ENCODE measurements around the gene PIK3C2G.

The PIK3C2G gene

GRCh38 chr12:18257251-18257650 is 4.1 kb upstream of the PIK3C2G start:
- no peaks in the 10 kb centered on the region for H3K27me3 ChIP-seq (ENCODE audit: insufficient read depth, low read length)
- no peak overlapping the region for H3K27ac ChIP-seq (ENCODE audit: low read length)
- no peaks in the 10 kb centered on the region for H3K36me3 ChIP-seq (ENCODE audit: insufficient read depth, low read depth, low read length)
- H3K9ac ChIP-seq (ENCODE audit: low read depth, low read length), result no peak overlapping the region
- no peak overlapping the region for H3K4me3 ChIP-seq (ENCODE audit: low read length)
- H3K9me3 ChIP-seq (ENCODE audit: insufficient read depth, low read depth, low read length), result no peaks in the 10 kb centered on the region
- H3K4me1 ChIP-seq (ENCODE audit: insufficient read depth, low read length), result 0 out of 2 replicates have a peak, but pooled peaks cover 2% of the 10 kb centered on the region

DNA sequence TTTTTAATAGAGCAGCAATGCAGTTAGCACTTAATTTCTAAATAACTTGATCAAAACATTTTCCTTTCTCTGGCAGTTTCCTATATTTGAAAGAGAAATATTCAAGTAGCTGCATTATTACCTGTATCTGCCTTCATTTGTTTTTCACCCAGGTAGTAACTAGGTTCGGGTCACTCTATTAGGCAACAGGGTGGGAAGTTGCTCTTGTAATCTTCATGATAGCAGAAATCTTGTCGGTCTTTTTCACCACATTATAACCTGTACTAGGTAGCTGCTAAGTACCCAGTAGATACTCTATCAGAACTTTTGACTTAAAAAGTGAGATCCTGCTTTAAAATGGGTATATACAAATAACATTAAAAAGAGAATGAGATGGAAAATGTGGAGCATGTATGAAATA is 2.4 kb upstream of the PIK3C2G start:
- no peaks in the 10 kb centered on the region for H3K9me3 ChIP-seq (ENCODE audit: insufficient read depth, low read depth, low read length)
- H3K4me3 ChIP-seq (ENCODE audit: low read length), result no peak overlapping the region
- H3K36me3 ChIP-seq (ENCODE audit: insufficient read depth, low read depth, low read length), result no peaks in the 10 kb centered on the region
- H3K27ac ChIP-seq (ENCODE audit: low read length), result no peak overlapping the region
- 0 out of 2 replicates have a peak, but pooled peaks cover 2% of the 10 kb centered on the region for H3K4me1 ChIP-seq (ENCODE audit: insufficient read depth, low read length)
- H3K9ac ChIP-seq (ENCODE audit: low read depth, low read length), result no peak overlapping the region
- H3K27me3 ChIP-seq (ENCODE audit: insufficient read depth, low read length), result no peaks in the 10 kb centered on the region

DNA sequence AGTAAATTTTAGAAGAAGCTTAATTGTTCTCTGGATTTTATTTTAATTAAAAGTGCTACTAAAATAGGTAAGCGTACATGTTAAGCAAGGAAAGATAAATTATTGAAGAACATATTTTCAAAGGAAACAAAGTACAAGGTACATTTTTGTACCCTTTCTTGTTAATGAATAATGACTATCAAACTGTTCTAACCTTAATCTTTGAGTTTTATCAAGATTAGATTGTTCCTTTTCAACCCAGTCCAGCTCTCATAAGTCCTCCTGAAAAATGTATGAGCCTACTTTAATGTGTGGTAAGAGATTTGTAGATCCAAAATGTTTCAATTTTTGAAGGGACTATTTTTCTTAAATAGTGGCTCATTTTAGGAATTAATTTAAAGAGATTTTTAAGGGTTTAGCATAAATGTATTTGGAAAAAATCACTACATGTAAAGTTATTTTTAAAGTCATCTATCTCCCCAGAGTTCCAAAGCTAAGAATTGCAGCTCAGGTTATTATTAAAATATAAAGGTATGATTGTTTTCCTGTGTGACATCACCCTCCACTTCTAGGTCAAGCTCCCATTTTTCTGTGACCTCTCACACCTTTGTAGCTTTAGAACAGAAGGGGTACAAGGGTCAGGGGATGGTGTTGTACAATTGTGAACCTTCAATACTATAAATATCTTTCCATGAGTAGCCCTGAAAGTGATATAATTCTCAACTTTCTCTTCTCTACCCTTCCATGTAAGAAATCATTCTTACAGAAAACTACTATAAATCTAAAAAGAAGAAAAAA is 1.2 kb upstream of the PIK3C2G start:
- Histone ChIP-seq H3K4me3 (ENCODE audit: low read length) (no peak overlapping the region), H3K4me1 (ENCODE audit: insufficient read depth, low read length) (0 out of 2 replicates have a peak, but pooled peaks cover 2% of the 10 kb centered on the region), H3K9me3 (ENCODE audit: insufficient read depth, low read depth, low read length) (no peaks in the 10 kb centered on the region), H3K27me3 (ENCODE audit: insufficient read depth, low read length) (no peaks in the 10 kb centered on the region), H3K9ac (ENCODE audit: low read depth, low read length) (no peak overlapping the region), H3K27ac (ENCODE audit: low read length) (no peak overlapping the region), H3K36me3 (ENCODE audit: insufficient read depth, low read depth, low read length) (no peaks in the 10 kb centered on the region)

- 0 out of 2 replicates have a peak, but pooled peaks cover 2% of the 10 kb centered on the region for H3K4me1 ChIP-seq (ENCODE audit: insufficient read depth, low read length)
- no peaks in the 10 kb centered on the region for H3K36me3 ChIP-seq (ENCODE audit: insufficient read depth, low read depth, low read length)
- no peak overlapping the region for H3K9ac ChIP-seq (ENCODE audit: low read depth, low read length)
- no peak overlapping the region for H3K4me3 ChIP-seq (ENCODE audit: low read length)
- H3K9me3 ChIP-seq (ENCODE audit: insufficient read depth, low read depth, low read length), result no peaks in the 10 kb centered on the region
- no peaks in the 10 kb centered on the region for H3K27me3 ChIP-seq (ENCODE audit: insufficient read depth, low read length)
- H3K27ac ChIP-seq (ENCODE audit: low read length), result no peak overlapping the region
These were observed 588 bp downstream of the PIK3C2G start for GRCh38 chr12:18261906-18262305.

- no peak overlapping the region for H3K4me3 ChIP-seq (ENCODE audit: low read length)
- no peaks in the 10 kb centered on the region for H3K36me3 ChIP-seq (ENCODE audit: insufficient read depth, low read depth, low read length)
- H3K27ac ChIP-seq (ENCODE audit: low read length), result no peak overlapping the region
- H3K4me1 ChIP-seq (ENCODE audit: insufficient read depth, low read length), result 0 out of 2 replicates have a peak, but pooled peaks cover 2% of the 10 kb centered on the region
- no peaks in the 10 kb centered on the region for H3K9me3 ChIP-seq (ENCODE audit: insufficient read depth, low read depth, low read length)
- H3K27me3 ChIP-seq (ENCODE audit: insufficient read depth, low read length), result no peaks in the 10 kb centered on the region
- H3K9ac ChIP-seq (ENCODE audit: low read depth, low read length), result no peak overlapping the region
These were observed 1.2 kb downstream of the PIK3C2G start for GRCh38 chr12:18262514-18262913.

DNA sequence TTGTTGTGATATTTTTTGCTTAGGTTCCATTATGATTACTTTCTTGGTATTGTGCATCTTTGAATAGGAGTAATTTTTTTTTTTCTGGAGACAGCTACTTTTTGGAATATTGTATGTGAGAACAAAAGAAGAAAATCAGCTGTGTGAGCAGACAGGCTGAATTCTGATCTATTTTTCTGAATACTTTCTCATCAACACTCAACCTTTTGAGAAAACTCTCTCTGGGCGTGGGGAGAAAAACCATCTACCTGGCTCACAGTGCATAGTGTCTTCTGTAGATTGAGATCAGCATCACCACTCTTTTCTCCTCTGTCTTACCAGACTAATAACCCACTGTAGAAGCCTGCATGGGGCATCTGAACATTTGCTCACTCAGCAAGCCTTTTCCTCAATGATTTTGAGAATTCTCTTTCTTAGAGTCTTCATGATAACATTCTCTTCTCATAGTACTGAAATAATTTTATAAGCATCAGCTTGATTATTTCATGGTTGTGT is 3.3 kb downstream of the PIK3C2G start:
- Histone ChIP-seq H3K27me3 (ENCODE audit: insufficient read depth, low read length) (no peaks in the 10 kb centered on the region), H3K9ac (ENCODE audit: low read depth, low read length) (no peak overlapping the region), H3K4me1 (ENCODE audit: insufficient read depth, low read length) (0 out of 2 replicates have a peak, but pooled peaks cover 2% of the 10 kb centered on the region), H3K36me3 (ENCODE audit: insufficient read depth, low read depth, low read length) (no peaks in the 10 kb centered on the region), H3K9me3 (ENCODE audit: insufficient read depth, low read depth, low read length) (no peaks in the 10 kb centered on the region), H3K4me3 (ENCODE audit: low read length) (no peak overlapping the region), H3K27ac (ENCODE audit: low read length) (no peak overlapping the region)

GRCh38 chr12:18267427-18268099 is 6.2 kb downstream of the PIK3C2G start:
- Histone ChIP-seq H3K4me3 (ENCODE audit: low read length) (no peak overlapping the region), H3K4me1 (ENCODE audit: insufficient read depth, low read length) (no peaks in the 10 kb centered on the region), H3K36me3 (ENCODE audit: insufficient read depth, low read depth, low read length) (no peaks in the 10 kb centered on the region), H3K9ac (ENCODE audit: low read depth, low read length) (no peak overlapping the region), H3K9me3 (ENCODE audit: insufficient read depth, low read depth, low read length) (no peaks in the 10 kb centered on the region), H3K27ac (ENCODE audit: low read length) (no peak overlapping the region), H3K27me3 (ENCODE audit: insufficient read depth, low read length) (no peaks in the 10 kb centered on the region)

- H3K9me3 ChIP-seq (ENCODE audit: insufficient read depth, low read depth, low read length), result no peaks in the 10 kb centered on the region
- no peaks in the 10 kb centered on the region for H3K27me3 ChIP-seq (ENCODE audit: insufficient read depth, low read length)
- no peaks in the 10 kb centered on the region for H3K4me1 ChIP-seq (ENCODE audit: insufficient read depth, low read length)
- H3K9ac ChIP-seq (ENCODE audit: low read depth, low read length), result no peak overlapping the region
- H3K4me3 ChIP-seq (ENCODE audit: low read length), result no peak overlapping the region
- H3K36me3 ChIP-seq (ENCODE audit: insufficient read depth, low read depth, low read length), result no peaks in the 10 kb centered on the region
- no peak overlapping the region for H3K27ac ChIP-seq (ENCODE audit: low read length)
These were observed 9.7 kb downstream of the PIK3C2G start for GRCh38 chr12:18270958-18271460.

- Histone ChIP-seq H3K27me3 (ENCODE audit: insufficient read depth, low read length) (no peaks in the 10 kb centered on the region), H3K36me3 (ENCODE audit: insufficient read depth, low read depth, low read length) (no peaks in the 10 kb centered on the region), H3K4me1 (ENCODE audit: insufficient read depth, low read length) (no peaks in the 10 kb centered on the region; the same call in 1 of the 2 replicates), H3K9me3 (ENCODE audit: insufficient read depth, low read depth, low read length) (no peaks in the 10 kb centered on the region), H3K27ac (ENCODE audit: low read length) (no peak overlapping the region), H3K9ac (ENCODE audit: low read depth, low read length) (no peak overlapping the region), H3K4me3 (ENCODE audit: low read length) (no peak overlapping the region)
These were observed 14.7 kb downstream of the PIK3C2G start for GRCh38 chr12:18275981-18276380.

- no peak overlapping the region for H3K27ac ChIP-seq (ENCODE audit: low read length)
- no peak overlapping the region for H3K4me3 ChIP-seq (ENCODE audit: low read length)
- no peak overlapping the region for H3K9ac ChIP-seq (ENCODE audit: low read depth, low read length)
- no peaks in the 10 kb centered on the region; the same call in 1 of the 2 replicates for H3K4me1 ChIP-seq (ENCODE audit: insufficient read depth, low read length)
- no peaks in the 10 kb centered on the region for H3K27me3 ChIP-seq (ENCODE audit: insufficient read depth, low read length)
- no peaks in the 10 kb centered on the region for H3K9me3 ChIP-seq (ENCODE audit: insufficient read depth, low read depth, low read length)
- no peaks in the 10 kb centered on the region for H3K36me3 ChIP-seq (ENCODE audit: insufficient read depth, low read depth, low read length)
These were observed 15.9 kb downstream of the PIK3C2G start for GRCh38 chr12:18277196-18277595.

GRCh38 chr12:18280728-18281127 is 19.4 kb downstream of the PIK3C2G start:
- no peak overlapping the region for H3K27ac ChIP-seq (ENCODE audit: low read length)
- no peak overlapping the region for H3K9ac ChIP-seq (ENCODE audit: low read depth, low read length)
- H3K36me3 ChIP-seq (ENCODE audit: insufficient read depth, low read depth, low read length), result no peaks in the 10 kb centered on the region
- H3K27me3 ChIP-seq (ENCODE audit: insufficient read depth, low read length), result no peaks in the 10 kb centered on the region
- H3K9me3 ChIP-seq (ENCODE audit: insufficient read depth, low read depth, low read length), result no peaks in the 10 kb centered on the region
- H3K4me1 ChIP-seq (ENCODE audit: insufficient read depth, low read length), result peaks cover 13% of the 10 kb centered on the region
- no peak overlapping the region for H3K4me3 ChIP-seq (ENCODE audit: low read length)

All from iPS-20b (cell line).